ENCODE measurements around the gene CIAO2A. TPM values are rescaled to one million over a fixed set of nuclear protein-coding genes. Genes with fewer than 3 reads are reported as not detected.

CIAO2A gene
- 10 to 100 TPM; 36.4 to 65.6 (median 52.3) TPM for total RNA-seq
- polyA plus RNA-seq, result 100 to 1,000 TPM in 1 of 2 donors, 10 to 100 TPM in 1; 62.2 to 118 TPM
- long read RNA-seq, donor 1, transcript CIAO2A-202 (4 exons, 826 nt), result minor isoform, 8 of 48 reads
- long read RNA-seq, donor 1, transcript CIAO2A-201 (5 exons, 1,105 nt), result major isoform, 39 of 48 reads
- long read RNA-seq, donor 1, partial matches to known transcripts, result 0 of 48 reads
- long read RNA-seq, donor 1, other reads (novel, unspliced or antisense), result 0 of 48 reads
- long read RNA-seq, donor 2, transcript CIAO2A-202 (4 exons, 826 nt), result minor isoform, 7 of 37 reads
- long read RNA-seq, donor 2, transcript CIAO2A-201 (5 exons, 1,105 nt), result major isoform, 28 of 37 reads
- long read RNA-seq, donor 2, partial matches to known transcripts, result 1 of 37 reads
- long read RNA-seq, donor 2, other reads (novel, unspliced or antisense), result 0 of 37 reads
- long read RNA-seq, donor 3, transcript CIAO2A-201 (5 exons, 1,105 nt), result major isoform, 15 of 22 reads
- long read RNA-seq, donor 3, partial matches to known transcripts, result 0 of 22 reads
- long read RNA-seq, donor 3, other reads (novel, unspliced or antisense), result 1 of 22 reads

DNA sequence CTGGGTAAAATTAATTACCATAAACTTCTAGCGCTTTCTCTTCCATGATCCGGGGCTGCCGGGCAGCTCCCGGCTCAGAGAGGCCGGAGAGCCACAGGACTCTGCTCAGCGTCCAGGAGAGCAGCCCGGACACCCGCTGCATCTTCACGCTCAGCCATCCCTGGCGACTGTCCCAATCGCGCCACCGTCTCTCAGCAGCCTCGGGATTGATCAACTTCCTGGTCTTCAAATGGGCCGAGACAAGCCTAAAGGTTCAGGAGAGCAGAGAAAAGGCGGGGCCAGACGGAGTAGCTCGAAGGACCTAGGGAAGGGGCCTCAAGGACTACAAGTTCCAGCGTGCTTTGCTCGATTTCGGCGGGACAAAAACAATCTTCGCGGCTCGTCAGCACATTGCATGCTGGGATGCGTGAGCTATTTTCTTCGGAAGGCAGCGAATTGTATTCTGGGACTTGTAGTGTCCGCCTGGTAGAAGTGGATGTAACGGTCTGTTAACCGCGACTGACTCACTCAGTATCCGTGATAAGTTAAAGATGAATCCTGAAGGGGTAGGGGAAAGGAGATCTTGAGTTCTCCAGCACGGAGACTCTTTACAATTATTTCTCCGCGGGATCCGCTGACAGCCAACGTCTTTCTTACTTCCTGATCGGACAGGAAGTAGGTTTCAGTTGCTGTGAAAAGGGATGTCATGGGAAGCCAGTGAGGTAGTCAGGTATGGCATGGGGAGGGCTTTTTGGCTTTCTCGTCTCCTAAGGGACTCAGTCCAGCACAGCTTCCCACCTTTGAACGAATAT is at the start of gene CIAO2A:
TSS of gene CIAO2A (minus strand) at position 212 of the 791 bp plus-strand sequence. CDS start at position 142, 70 bp downstream.
- ATAC-seq (peak; percentile 85 to 91 (median 87)), DNase-seq (peak; percentile 87 to 97)
- Histone ChIP-seq H3K9me3 (no peaks in the 10 kb centered on the region), H3K36me3 (peaks cover 0 to 17% (median 2%) of the 10 kb centered on the region in 9 donors), H3K27ac (peak within 1 kb of the TSS; percentile 78 to 96 (median 87)), H3K4me1 (peaks cover 6 to 85% (median 80%) of the 10 kb centered on the region in 9 donors), H3K4me3 (peak within 1 kb of the TSS; percentile 57 to 82 (median 74)), H3K27me3 (no peaks in the 10 kb centered on the region)
- 0% methylated on average over 41 of the region's 41 CpGs for WGBS, 2 donors
- TF ChIP-seq, protein P1, sequence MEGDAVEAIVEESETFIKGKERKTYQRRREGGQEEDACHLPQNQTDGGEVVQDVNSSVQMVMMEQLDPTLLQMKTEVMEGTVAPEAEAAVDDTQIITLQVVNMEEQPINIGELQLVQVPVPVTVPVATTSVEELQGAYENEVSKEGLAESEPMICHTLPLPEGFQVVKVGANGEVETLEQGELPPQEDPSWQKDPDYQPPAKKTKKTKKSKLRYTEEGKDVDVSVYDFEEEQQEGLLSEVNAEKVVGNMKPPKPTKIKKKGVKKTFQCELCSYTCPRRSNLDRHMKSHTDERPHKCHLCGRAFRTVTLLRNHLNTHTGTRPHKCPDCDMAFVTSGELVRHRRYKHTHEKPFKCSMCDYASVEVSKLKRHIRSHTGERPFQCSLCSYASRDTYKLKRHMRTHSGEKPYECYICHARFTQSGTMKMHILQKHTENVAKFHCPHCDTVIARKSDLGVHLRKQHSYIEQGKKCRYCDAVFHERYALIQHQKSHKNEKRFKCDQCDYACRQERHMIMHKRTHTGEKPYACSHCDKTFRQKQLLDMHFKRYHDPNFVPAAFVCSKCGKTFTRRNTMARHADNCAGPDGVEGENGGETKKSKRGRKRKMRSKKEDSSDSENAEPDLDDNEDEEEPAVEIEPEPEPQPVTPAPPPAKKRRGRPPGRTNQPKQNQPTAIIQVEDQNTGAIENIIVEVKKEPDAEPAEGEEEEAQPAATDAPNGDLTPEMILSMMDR (IDR thresholded peaks at IDR 0.05), result no peak
- intact Hi-C loops (cut with DNase I), result loop anchor here in 5 of 10 donors (2.0 to 10.0 kb wide), 5 partner anchors 58 to 291 kb away; partner anchors contain the start of genes SNX22 (in 3 of the 5), PCLAF (in 1 of the 5), PPIB (in 1 of the 5) and TRIP4 (in 1 of the 5)

DNA sequence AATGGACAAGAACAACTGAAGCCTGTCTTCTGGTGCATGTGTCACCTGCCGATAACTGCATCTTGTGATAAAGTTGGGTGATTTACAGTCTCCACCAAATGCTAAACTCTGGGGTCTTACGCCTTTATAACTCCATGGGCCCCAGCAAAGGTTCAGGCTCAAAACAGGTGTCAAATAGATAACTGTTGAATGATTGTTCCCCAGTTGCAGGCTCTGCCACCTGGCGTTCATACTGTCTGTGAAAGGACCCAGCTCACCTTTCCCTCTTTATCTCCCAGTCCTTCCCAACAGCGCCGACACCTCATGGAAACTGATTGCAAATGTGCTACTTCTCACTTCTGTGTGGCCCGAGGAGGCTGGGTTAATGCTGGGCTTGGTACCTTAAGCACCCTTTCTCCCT is 49.6 kb upstream of the CIAO2A start:
- H3K27me3 ChIP-seq, result no peaks in the 10 kb centered on the region
- no peak overlapping the region for H3K27ac ChIP-seq
- peaks cover 0 to 76% (median 22%) of the 10 kb centered on the region in 9 donors for H3K36me3 ChIP-seq
- DNase-seq, result no peak
- intact Hi-C loops (cut with DNase I), result no loop called here
- TF ChIP-seq, protein P1 (IDR thresholded peaks at IDR 0.05), result no peak
- peaks cover 2 to 21% (median 11%) of the 10 kb centered on the region in 9 donors for H3K4me1 ChIP-seq
- no peaks in the 10 kb centered on the region for H3K9me3 ChIP-seq
- ATAC-seq, result no peak
- WGBS, 2 donors, result 86 to 87% methylated on average over 6 of the region's 6 CpGs
- no peak overlapping the region for H3K4me3 ChIP-seq

DNA sequence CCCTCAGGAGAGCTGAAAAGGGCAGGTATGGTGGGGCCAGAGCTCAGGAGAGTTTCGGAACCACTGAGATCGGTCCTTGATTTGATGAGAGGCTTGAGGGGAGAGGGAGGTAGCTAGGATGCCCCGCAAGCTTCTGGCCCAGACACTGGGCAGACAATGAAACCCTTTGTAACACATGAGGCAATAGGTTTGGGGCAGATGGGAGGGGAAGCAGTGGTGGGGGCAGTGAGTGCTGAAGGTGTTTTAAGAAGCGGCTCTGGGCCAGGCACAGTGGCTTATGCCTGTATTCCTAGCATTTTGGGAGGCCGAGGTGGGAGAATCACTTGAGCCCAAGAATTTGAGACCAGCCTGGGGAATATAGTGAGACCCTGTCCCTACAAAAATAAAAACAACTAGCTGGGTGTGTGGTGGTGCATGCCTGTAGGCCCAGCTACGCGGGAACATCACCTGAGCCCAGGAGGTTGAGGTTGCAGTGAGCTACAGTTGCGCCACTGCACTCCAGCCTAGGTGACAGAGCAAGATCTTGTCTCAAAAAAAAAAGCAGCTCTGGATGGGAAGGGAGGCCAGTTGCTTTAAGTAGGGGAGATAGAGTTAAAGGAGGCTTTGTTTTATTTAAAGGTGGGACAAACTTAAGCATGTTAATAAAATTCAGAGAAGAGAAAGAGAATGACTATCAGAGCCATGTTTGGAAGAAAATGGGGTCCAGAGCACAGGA is 48.3 kb upstream of the CIAO2A start:
- DNase-seq (no peak), ATAC-seq (no peak)
- peaks cover 0 to 89% (median 35%) of the 10 kb centered on the region in 9 donors for H3K36me3 ChIP-seq
- 97 to 98% methylated on average over 8 of the region's 8 CpGs for WGBS, 2 donors
- TF ChIP-seq, protein P1 (IDR thresholded peaks at IDR 0.05), result no peak
- no peak overlapping the region for H3K4me3 ChIP-seq
- no peaks in the 10 kb centered on the region for H3K9me3 ChIP-seq
- no peak overlapping the region for H3K27ac ChIP-seq
- intact Hi-C loops (cut with DNase I), result no loop called here
- no peaks in the 10 kb centered on the region for H3K27me3 ChIP-seq
- H3K4me1 ChIP-seq, result peaks cover under 1 to 20% (median 8%) of the 10 kb centered on the region in 9 donors

Measured in heart right ventricle (tissue), 16 donors.